OCI-LY3 (cell line): ENCODE measurements around the gene EPS15.

Experiments used
- EZH2phosphoT487 ChIP-seq: fragments of 200-600 bp; shearing (Covaris generic); IDR thresholded peaks from 2 replicates; pipeline ENCODE4 v1.6.1; 2018; ENCODE audit warnings: antibody characterized with exemption, mixed run types, low read depth
- TF ChIP-seq, protein P1 (sequence below): fragments of 200-600, 300-600 bp; sonication (generic); IDR thresholded peaks from 2 replicates; pipeline ENCODE4 v1.5.1; 2014; ENCODE audit warnings: antibody characterized with exemption, low read length, low read depth

- TF ChIP-seq, protein P1, sequence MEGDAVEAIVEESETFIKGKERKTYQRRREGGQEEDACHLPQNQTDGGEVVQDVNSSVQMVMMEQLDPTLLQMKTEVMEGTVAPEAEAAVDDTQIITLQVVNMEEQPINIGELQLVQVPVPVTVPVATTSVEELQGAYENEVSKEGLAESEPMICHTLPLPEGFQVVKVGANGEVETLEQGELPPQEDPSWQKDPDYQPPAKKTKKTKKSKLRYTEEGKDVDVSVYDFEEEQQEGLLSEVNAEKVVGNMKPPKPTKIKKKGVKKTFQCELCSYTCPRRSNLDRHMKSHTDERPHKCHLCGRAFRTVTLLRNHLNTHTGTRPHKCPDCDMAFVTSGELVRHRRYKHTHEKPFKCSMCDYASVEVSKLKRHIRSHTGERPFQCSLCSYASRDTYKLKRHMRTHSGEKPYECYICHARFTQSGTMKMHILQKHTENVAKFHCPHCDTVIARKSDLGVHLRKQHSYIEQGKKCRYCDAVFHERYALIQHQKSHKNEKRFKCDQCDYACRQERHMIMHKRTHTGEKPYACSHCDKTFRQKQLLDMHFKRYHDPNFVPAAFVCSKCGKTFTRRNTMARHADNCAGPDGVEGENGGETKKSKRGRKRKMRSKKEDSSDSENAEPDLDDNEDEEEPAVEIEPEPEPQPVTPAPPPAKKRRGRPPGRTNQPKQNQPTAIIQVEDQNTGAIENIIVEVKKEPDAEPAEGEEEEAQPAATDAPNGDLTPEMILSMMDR: no peak
- TF ChIP-seq EZH2phosphoT487: no peak
Observed at GRCh38 chr1:51497340-51497739, 21.7 kb downstream of the EPS15 start.
